Nephron (organoid): Measurements from ENCODE around the gene TSPAN5.

Source experiments
- H3K27ac Mint-ChIP-seq, 3 experiments: 2 replicates each; pipeline ENCODE4 v1.8.0; 2020; ENCODE audit warnings: mixed read lengths in 3 of 3, mild to moderate bottlenecking in 2 of 3, moderate library complexity in 1 of 3
- H3K27me3 Mint-ChIP-seq: 2 replicates; pipeline ENCODE4 v1.8.0; 2021; ENCODE audit warnings: low read depth, mild to moderate bottlenecking, moderate library complexity, mixed read lengths
- H3K36me3 Mint-ChIP-seq: 2 replicates; pipeline ENCODE4 v1.8.0; 2020; ENCODE audit warnings: low read depth, mixed read lengths
- H3K4me1 Mint-ChIP-seq: 2 replicates; pipeline ENCODE4 v1.8.0; 2020; ENCODE audit warnings: mixed read lengths
- H3K4me3 Mint-ChIP-seq, 3 experiments: 2 replicates each; pipeline ENCODE4 v1.8.0; 2020; ENCODE audit warnings: mild to moderate bottlenecking in 3 of 3, mixed read lengths in 3 of 3, moderate library complexity in 2 of 3
- H3K9me3 Mint-ChIP-seq: 2 replicates; pipeline ENCODE4 v1.8.0; 2020; ENCODE audit warnings: mixed read lengths
- CTCF ChIP-seq, 3 experiments: fragments of 200-600 bp; sonication (generic); IDR thresholded peaks; one replicate each; pipeline ENCODE4 v1.5.0; 2021; ENCODE audit warnings: antibody characterized with exemption in 3 of 3; ENCODE audit not compliant: unreplicated experiment in 3 of 3

TSPAN5 gene

GRCh38 chr4:98560321-98560720 is 98.1 kb downstream of the TSPAN5 start:
- Mint-ChIP-seq H3K36me3 (no peaks in the 10 kb centered on the region), H3K4me1 (peaks cover 39% of the 10 kb centered on the region), H3K27ac (no peak overlapping the region), H3K4me3 (no peak overlapping the region), H3K27me3 (no peaks in the 10 kb centered on the region), H3K9me3 (no peaks in the 10 kb centered on the region)
- no peak for TF ChIP-seq CTCF (IDR thresholded peaks at IDR 0.05; ENCODE audit: unreplicated experiment in 3 of 3)

DNA sequence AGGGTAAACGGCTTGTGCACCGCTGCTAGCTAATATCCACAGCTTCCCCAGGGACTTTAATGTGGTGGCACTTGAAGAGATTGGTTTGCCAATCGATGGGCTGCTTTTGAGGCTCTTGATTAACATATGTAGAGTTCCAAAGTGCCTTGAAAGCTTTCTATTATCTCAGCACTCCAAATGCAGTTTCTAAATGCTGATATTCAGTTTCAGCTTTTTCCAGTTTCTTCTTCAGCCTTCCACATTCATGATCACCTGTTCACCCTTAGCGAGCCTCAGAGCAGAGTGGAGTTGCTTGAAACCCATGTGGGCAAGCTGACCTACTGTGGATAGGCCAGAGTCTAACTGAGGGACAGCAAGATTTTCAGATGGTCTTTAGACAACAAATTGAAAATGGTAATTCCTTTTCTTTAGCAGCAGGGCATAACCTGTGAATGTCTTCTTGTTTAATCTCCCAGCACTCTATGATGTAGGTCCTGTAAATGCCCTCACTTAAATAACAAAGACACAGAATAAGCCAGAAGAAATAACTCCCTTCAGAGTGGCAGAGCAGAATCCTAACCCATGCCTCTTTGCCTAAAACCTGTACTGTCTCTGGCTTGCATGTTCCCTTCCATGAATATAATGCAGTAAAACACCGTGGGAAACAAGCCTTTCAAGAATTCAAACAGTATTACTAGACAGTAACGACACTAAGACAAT is 99.8 kb downstream of the TSPAN5 start:
- TF ChIP-seq CTCF (IDR thresholded peaks at IDR 0.05; ENCODE audit: unreplicated experiment in 3 of 3) = no peak
- no peak overlapping the region for H3K4me3 Mint-ChIP-seq
- H3K9me3 Mint-ChIP-seq = no peaks in the 10 kb centered on the region
- H3K27ac Mint-ChIP-seq = peak overlapping the region in 2 of 3 experiments; percentile 47 to 77
- H3K36me3 Mint-ChIP-seq = no peaks in the 10 kb centered on the region
- no peaks in the 10 kb centered on the region for H3K27me3 Mint-ChIP-seq
- H3K4me1 Mint-ChIP-seq = peaks cover 37% of the 10 kb centered on the region

DNA sequence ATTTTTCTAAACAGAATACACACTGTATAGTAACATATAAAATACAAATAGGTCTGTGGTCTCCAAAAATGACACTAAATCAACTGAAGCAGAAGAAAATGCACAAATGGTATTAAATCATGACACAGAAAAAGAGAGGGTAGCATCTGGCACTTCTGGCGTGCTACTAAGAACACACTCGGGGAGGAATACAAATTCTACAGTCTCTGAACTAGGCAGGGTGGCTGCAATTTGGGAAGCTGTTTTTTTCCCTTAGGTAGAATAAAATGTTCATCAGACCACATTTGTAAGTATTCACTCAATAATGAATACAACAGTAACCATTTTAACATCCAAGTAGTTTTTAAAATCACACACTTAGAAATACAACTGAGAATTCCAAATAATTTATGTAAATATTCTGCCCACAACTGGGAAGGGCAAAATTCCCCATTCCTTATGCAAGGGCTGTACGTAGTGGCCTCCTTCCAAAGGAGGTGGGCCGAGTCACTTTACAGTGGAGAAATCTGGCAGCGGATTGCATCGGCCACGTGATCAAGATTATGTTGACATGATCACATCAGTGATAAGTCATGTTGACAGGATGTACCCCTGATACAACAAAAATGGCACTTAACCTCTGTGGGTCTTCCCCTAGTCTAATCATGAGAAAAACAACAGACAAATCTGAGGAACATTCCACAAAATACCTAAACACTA is 101.1 kb downstream of the TSPAN5 start:
- no peaks in the 10 kb centered on the region for H3K36me3 Mint-ChIP-seq
- no peak for TF ChIP-seq CTCF (IDR thresholded peaks at IDR 0.05; ENCODE audit: unreplicated experiment in 3 of 3)
- no peak overlapping the region for H3K4me3 Mint-ChIP-seq
- no peaks in the 10 kb centered on the region for H3K27me3 Mint-ChIP-seq
- H3K27ac Mint-ChIP-seq = peak overlapping the region in 2 of 3 experiments; percentile 28 to 72
- H3K4me1 Mint-ChIP-seq = peaks cover 37% of the 10 kb centered on the region
- no peaks in the 10 kb centered on the region for H3K9me3 Mint-ChIP-seq

DNA sequence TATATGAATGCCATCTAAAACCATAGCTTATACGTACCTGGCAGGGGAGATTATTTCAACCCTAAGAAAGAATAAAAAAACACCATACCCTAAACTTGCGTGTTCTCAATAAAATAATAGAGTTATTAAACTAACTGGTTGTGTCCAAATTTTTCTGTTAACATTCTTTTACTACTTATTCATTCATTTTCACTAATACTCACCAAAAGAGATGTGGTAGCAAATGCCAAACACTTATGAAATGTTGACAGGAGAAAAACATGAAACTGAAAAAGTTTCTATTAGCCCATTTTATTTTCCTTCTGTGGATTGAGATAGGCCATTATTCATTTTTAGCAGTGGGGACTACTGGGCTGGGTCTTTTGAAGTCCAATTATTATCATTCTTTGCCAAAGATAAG is 102.0 kb downstream of the TSPAN5 start:
- H3K36me3 Mint-ChIP-seq = peaks cover 6% of the 10 kb centered on the region
- peaks cover 6% of the 10 kb centered on the region for H3K9me3 Mint-ChIP-seq
- peaks cover 37% of the 10 kb centered on the region for H3K4me1 Mint-ChIP-seq
- peak overlapping the region in 2 of 3 experiments; percentile 62 to 72 for H3K27ac Mint-ChIP-seq
- no peak for TF ChIP-seq CTCF (IDR thresholded peaks at IDR 0.05; ENCODE audit: unreplicated experiment in 3 of 3)
- H3K4me3 Mint-ChIP-seq = no peak overlapping the region
- H3K27me3 Mint-ChIP-seq = no peaks in the 10 kb centered on the region

DNA sequence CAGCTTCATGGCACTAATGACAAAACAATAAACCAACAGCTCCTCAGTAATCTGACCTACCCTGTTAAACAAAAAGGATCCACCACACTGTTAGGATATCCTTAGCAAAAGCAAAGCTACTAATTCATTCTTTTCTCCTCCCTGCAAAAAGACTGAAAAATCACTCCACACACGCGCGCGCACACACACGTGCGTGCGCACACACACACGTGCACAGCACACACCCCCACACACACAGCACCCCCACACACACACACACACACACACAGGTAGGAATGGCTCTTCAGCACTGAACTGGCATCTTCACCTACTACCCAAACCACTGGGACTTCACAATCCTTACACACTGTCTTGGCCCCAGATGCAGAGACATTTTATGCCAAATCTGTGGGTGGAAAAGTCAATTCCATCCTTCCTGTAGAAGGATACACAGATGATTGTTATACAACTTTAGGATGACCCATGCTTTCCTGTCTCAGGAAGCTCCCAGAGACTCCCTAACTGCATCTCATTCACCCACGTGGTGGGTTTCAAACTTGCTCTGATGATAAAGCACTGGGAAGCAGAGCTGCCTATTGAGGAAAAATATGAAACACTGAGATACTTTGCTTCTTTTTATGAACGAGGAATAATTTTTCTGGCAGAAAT is 102.5 kb downstream of the TSPAN5 start:
- Mint-ChIP-seq H3K4me1 (peaks cover 37% of the 10 kb centered on the region), H3K4me3 (no peak overlapping the region), H3K27me3 (no peaks in the 10 kb centered on the region), H3K27ac (peak overlapping the region in 2 of 3 experiments; percentile 62 to 72), H3K36me3 (peaks cover 10% of the 10 kb centered on the region), H3K9me3 (peaks cover 9% of the 10 kb centered on the region)
- no peak for TF ChIP-seq CTCF (IDR thresholded peaks at IDR 0.05; ENCODE audit: unreplicated experiment in 3 of 3)
